Measurements from ENCODE around the gene CHODL.

DNA sequence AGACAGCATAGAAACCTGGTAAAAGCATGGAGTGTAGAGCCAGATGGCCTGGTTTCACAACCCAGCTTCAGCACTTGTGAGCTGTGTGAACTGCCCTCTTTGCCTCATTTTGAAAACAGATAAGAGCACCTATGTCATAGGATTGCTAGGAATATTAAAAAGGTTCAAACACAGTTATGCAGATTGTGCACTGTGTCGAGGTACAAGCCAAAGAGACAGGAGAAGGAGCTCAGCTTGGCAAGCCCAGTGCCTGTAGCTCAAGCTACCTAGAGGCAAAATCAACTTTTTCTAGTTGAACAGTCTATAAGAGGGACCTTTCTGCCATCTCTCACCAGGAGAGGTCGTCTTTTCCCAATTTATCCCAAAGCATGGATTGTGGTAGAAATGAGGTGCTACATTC is 5.0 kb downstream of the CHODL start:
- TF ChIP-seq, protein P1, sequence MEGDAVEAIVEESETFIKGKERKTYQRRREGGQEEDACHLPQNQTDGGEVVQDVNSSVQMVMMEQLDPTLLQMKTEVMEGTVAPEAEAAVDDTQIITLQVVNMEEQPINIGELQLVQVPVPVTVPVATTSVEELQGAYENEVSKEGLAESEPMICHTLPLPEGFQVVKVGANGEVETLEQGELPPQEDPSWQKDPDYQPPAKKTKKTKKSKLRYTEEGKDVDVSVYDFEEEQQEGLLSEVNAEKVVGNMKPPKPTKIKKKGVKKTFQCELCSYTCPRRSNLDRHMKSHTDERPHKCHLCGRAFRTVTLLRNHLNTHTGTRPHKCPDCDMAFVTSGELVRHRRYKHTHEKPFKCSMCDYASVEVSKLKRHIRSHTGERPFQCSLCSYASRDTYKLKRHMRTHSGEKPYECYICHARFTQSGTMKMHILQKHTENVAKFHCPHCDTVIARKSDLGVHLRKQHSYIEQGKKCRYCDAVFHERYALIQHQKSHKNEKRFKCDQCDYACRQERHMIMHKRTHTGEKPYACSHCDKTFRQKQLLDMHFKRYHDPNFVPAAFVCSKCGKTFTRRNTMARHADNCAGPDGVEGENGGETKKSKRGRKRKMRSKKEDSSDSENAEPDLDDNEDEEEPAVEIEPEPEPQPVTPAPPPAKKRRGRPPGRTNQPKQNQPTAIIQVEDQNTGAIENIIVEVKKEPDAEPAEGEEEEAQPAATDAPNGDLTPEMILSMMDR (IDR thresholded peaks at IDR 0.05) = peak; percentile 21; the same call in 1 of the 2 replicates
- TF ChIP-seq NRF1 (IDR thresholded peaks at IDR 0.05; ENCODE audit: low read depth, low read length) = no peak
